ENCODE results near the gene OSBPL7. TPM values are rescaled to one million over a fixed set of nuclear protein-coding genes. Genes with fewer than 3 reads are reported as not detected.

The OSBPL7 gene
- total and polyA plus RNA-seq, 2 of the 13 experiments (the other 11 are each of a cell fraction or from before 2014, with no cell fraction given), result 4.7 to 6.6 TPM

- no peak for TF ChIP-seq ZNF850 (CRISPR knock-in tag; conservative IDR thresholded peaks at IDR 0.05)
- TF ChIP-seq REXO4 (CRISPR knock-in tag; IDR thresholded peaks at IDR 0.05; ENCODE audit: borderline replicate concordance), result no peak
- no peak for TF ChIP-seq RNF219 (CRISPR knock-in tag; IDR thresholded peaks at IDR 0.05)
- no peak for TF ChIP-seq ZNF572 (CRISPR knock-in tag; IDR thresholded peaks at IDR 0.05)
- TF ChIP-seq ZNF543 (CRISPR knock-in tag; IDR thresholded peaks at IDR 0.05), result no peak
- TF ChIP-seq PAF1 (CRISPR knock-in tag; IDR thresholded peaks at IDR 0.05), result no peak
- no peak for TF ChIP-seq CREB3 (CRISPR knock-in tag; IDR thresholded peaks at IDR 0.05)
- TF ChIP-seq ZNF598 (CRISPR knock-in tag; IDR thresholded peaks at IDR 0.05; ENCODE audit: borderline replicate concordance), result peak; percentile 2; the same call in 1 of the 2 replicates
- TF ChIP-seq ZNF354B (CRISPR knock-in tag; IDR thresholded peaks at IDR 0.05), result no peak
- TF ChIP-seq CSRNP2 (CRISPR knock-in tag; conservative IDR thresholded peaks at IDR 0.05; ENCODE audit: low read depth), result no peak
- TF ChIP-seq SETDB1 (CRISPR knock-in tag; IDR thresholded peaks at IDR 0.05; ENCODE audit: borderline replicate concordance), result no peak
- no peak for TF ChIP-seq EEA1 (CRISPR knock-in tag; IDR thresholded peaks at IDR 0.05; ENCODE audit: borderline replicate concordance)
- TF ChIP-seq ZNF768 (CRISPR knock-in tag; IDR thresholded peaks at IDR 0.05), result no peak
- no peak for TF ChIP-seq KLF11 (CRISPR knock-in tag; IDR thresholded peaks at IDR 0.05)
- TF ChIP-seq ZNF281 (CRISPR knock-in tag; IDR thresholded peaks at IDR 0.05; ENCODE audit: borderline replicate concordance), result no peak
- no peak for TF ChIP-seq NAIF1 (CRISPR knock-in tag; IDR thresholded peaks at IDR 0.05; ENCODE audit: borderline replicate concordance)
- no peak for TF ChIP-seq CEBPZ (IDR thresholded peaks at IDR 0.05; ENCODE audit: low read length)
- no peak for TF ChIP-seq KLF13 (CRISPR knock-in tag; IDR thresholded peaks at IDR 0.05)
- TF ChIP-seq ZSCAN9 (CRISPR knock-in tag; IDR thresholded peaks at IDR 0.05; ENCODE audit: borderline replicate concordance), result no peak
Observed at GRCh38 chr17:47841488-47842291, 20.1 kb upstream of the OSBPL7 start (continued).

Data from HepG2 (cell line).